ENCODE data around the gene TCF3.
A peak's percentile ranks its signal among the peaks of the same experiment; 100 is the strongest.
"Not testable (repeated sequence)": the region's sequence is repeated elsewhere in the genome, so short reads cannot be mapped to it uniquely, and the experiment has no call there.

TCF3 gene

GRCh38 chr19:1652471-1653299 is at the start of gene TCF3:
TSS of gene TCF3 (minus strand) at chr19:1652615. CDS start at chr19:1650248, 2,367 bp downstream.
- DNase-seq (ENCODE audit: extremely low spot score, insufficient read length, low read depth) (peak; percentile 94), FAIRE-seq (peak; percentile 100)

GRCh38 chr19:1700733-1701663 is 48.6 kb upstream of the TCF3 start:
- FAIRE-seq (peak; percentile 56), DNase-seq (ENCODE audit: extremely low spot score, insufficient read length, low read depth) (no peak)

- DNase-seq (ENCODE audit: extremely low spot score, insufficient read length, low read depth) (no peak), FAIRE-seq (no peak)
These were observed 47.8 kb upstream of the TCF3 start for GRCh38 chr19:1699998-1700732.

GRCh38 chr19:1699386-1699785 is 47.0 kb upstream of the TCF3 start:
- DNase-seq (ENCODE audit: extremely low spot score, insufficient read length, low read depth) (no peak), FAIRE-seq (no peak)

GRCh38 chr19:1698636-1699035 is 46.2 kb upstream of the TCF3 start:
- FAIRE-seq = no peak
- no peak for DNase-seq (ENCODE audit: extremely low spot score, insufficient read length, low read depth)

GRCh38 chr19:1695481-1695880 is 43.1 kb upstream of the TCF3 start:
- FAIRE-seq = not testable (repeated sequence)

GRCh38 chr19:1691589-1692290 is 39.3 kb upstream of the TCF3 start:
- DNase-seq (ENCODE audit: extremely low spot score, insufficient read length, low read depth) (no peak), FAIRE-seq (no peak)

More at GRCh38 chr19:1695481-1695880, 43.1 kb upstream of the TCF3 start:
- not testable (repeated sequence) for DNase-seq (ENCODE audit: extremely low spot score, insufficient read length, low read depth)

GRCh38 chr19:1690699-1691307 is 38.4 kb upstream of the TCF3 start:
- peak; percentile 39 for DNase-seq (ENCODE audit: extremely low spot score, insufficient read length, low read depth)
- peak; percentile 24 for FAIRE-seq

GRCh38 chr19:1685785-1686184 is 33.4 kb upstream of the TCF3 start:
- FAIRE-seq = not testable (repeated sequence)

GRCh38 chr19:1685046-1685445 is 32.6 kb upstream of the TCF3 start:
- no peak for FAIRE-seq

More at GRCh38 chr19:1685785-1686184, 33.4 kb upstream of the TCF3 start:
- DNase-seq (ENCODE audit: extremely low spot score, insufficient read length, low read depth) = not testable (repeated sequence)

GRCh38 chr19:1684573-1684912 is 32.1 kb upstream of the TCF3 start:
- DNase-seq (ENCODE audit: extremely low spot score, insufficient read length, low read depth) (no peak), FAIRE-seq (no peak)

More at GRCh38 chr19:1685046-1685445, 32.6 kb upstream of the TCF3 start:
- no peak for DNase-seq (ENCODE audit: extremely low spot score, insufficient read length, low read depth)

GRCh38 chr19:1683869-1684572 is 31.6 kb upstream of the TCF3 start:
- no peak for FAIRE-seq
- DNase-seq (ENCODE audit: extremely low spot score, insufficient read length, low read depth) = no peak

- DNase-seq (ENCODE audit: extremely low spot score, insufficient read length, low read depth) (no peak), FAIRE-seq (no peak)
These were observed 28.6 kb upstream of the TCF3 start for GRCh38 chr19:1680976-1681375.

- DNase-seq (ENCODE audit: extremely low spot score, insufficient read length, low read depth) (no peak), FAIRE-seq (no peak)
These were observed 25.7 kb upstream of the TCF3 start for GRCh38 chr19:1678073-1678472.

- DNase-seq (ENCODE audit: extremely low spot score, insufficient read length, low read depth) = no peak
- FAIRE-seq = no peak
These were observed 24.2 kb upstream of the TCF3 start for GRCh38 chr19:1676351-1677266.

- no peak for FAIRE-seq
These were observed 23.4 kb upstream of the TCF3 start for GRCh38 chr19:1675633-1676350.

GRCh38 chr19:1674293-1674679 is 21.9 kb upstream of the TCF3 start:
- FAIRE-seq (no peak), DNase-seq (ENCODE audit: extremely low spot score, insufficient read length, low read depth) (no peak)

More at GRCh38 chr19:1675633-1676350, 23.4 kb upstream of the TCF3 start:
- DNase-seq (ENCODE audit: extremely low spot score, insufficient read length, low read depth) = no peak

Data from GM18507 (cell line).